GM12878 (cell line): ENCODE results near the gene NIPAL4. TPM values are rescaled to one million over a fixed set of nuclear protein-coding genes. Genes with fewer than 3 reads are reported as not detected.

Experiments
- ATAC-seq: fragments of 200-7000 bp; cut with Tn5 transposase; 3 replicates; pipeline ENCODE4 v1.9.1; 2020; ENCODE audit warnings: mild to moderate bottlenecking, moderate library complexity
- BruUV-seq: library from RNA; stranded (reverse); fragments of 400-500 nt; replicated peaks from 2 replicates; lab custom pipeline; 2021; lab: Mats Ljungman, UMichigan
- CTCF ChIA-PET: fragments of 300-600 bp; sonication (Branson Sonifier 250); formaldehyde crosslinking; extraction: SDS; loops from one replicate; lab custom pipeline; 2021; ENCODE audit warnings: inconsistent platforms; lab: Yijun Ruan, JAX
- POLR2A ChIA-PET: fragments of 350-600 bp; formaldehyde crosslinking; extraction: SDS; loops from one replicate; lab custom pipeline; 2021; ENCODE audit warnings: inconsistent platforms; lab: Charles Lee
- RAD21 ChIA-PET: fragments of 300-600 bp; sonication (Branson Sonifier 250); formaldehyde crosslinking; loops from one replicate; lab custom pipeline; 2023; ENCODE audit warnings: antibody characterized with exemption; ENCODE audit not compliant: unreplicated experiment; lab: Charles Lee
- SMC1A ChIA-PET: fragments of 300-600 bp; sonication (Branson Sonifier 250); formaldehyde crosslinking; loops from one replicate; lab custom pipeline; 2023; ENCODE audit not compliant: unreplicated experiment, uncharacterized antibody; lab: Charles Lee
- DNase-seq: peaks from one replicate; pipeline ENCODE4 v3.0.0-alpha.2; 2011; ENCODE audit warnings: low read depth, low spot score
- FAIRE-seq: peaks from 3 replicates; lab custom pipeline; 2011; peaks lifted over from hg19 to GRCh38; lab: Jason Lieb, UNC
- H2AFZ ChIP-seq: 2 replicates; pipeline ENCODE4 v1.6.0; 2011; ENCODE audit warnings: low read depth, low read length, control low read depth; ENCODE audit not compliant: control insufficient read depth
- H3K27ac ChIP-seq: 2 replicates; pipeline ENCODE4 v1.5.1; 2011; ENCODE audit warnings: control low read depth; ENCODE audit not compliant: control insufficient read depth, insufficient read depth
- H3K27me3 ChIP-seq, 2 experiments: replicated peaks in 1 of 2; 2 replicates each; pipeline versions ENCODE4 v1.6.0 to v1.6.1; 2011; ENCODE audit warnings: low read length in 1 of 2; ENCODE audit not compliant: control insufficient read depth in 2 of 2, insufficient read depth in 2 of 2
- H3K36me3 ChIP-seq, 2 experiments: 2 replicates each; pipeline ENCODE4 v1.5.1; 2011; ENCODE audit warnings: low read length in 1 of 2; ENCODE audit not compliant: control insufficient read depth in 2 of 2, insufficient read depth in 2 of 2
- H3K4me1 ChIP-seq: 2 replicates; pipeline ENCODE4 v1.6.1; 2011; ENCODE audit warnings: mild to moderate bottlenecking, low read length, moderate library complexity, mixed read lengths; ENCODE audit not compliant: control insufficient read depth, insufficient read depth
- H3K4me2 ChIP-seq: 2 replicates; pipeline ENCODE4 v1.6.0; 2011; ENCODE audit warnings: control low read depth; ENCODE audit not compliant: control insufficient read depth, insufficient read depth
- H3K4me3 ChIP-seq: fragments of 200-600 bp; sonication (generic); 2 replicates; pipeline ENCODE4 v1.5.1; 2016
- H3K79me2 ChIP-seq: 2 replicates; pipeline ENCODE4 v1.6.0; 2011; ENCODE audit warnings: low read length; ENCODE audit not compliant: control insufficient read depth, insufficient read depth
- H3K9ac ChIP-seq: 2 replicates; pipeline ENCODE4 v1.8.0; 2011; ENCODE audit warnings: low read length, control low read depth, mixed read lengths; ENCODE audit not compliant: control insufficient read depth, insufficient read depth
- H3K9me3 ChIP-seq: replicated peaks from 3 replicates; pipeline ENCODE4 v1.5.1; 2011; ENCODE audit warnings: mild to moderate bottlenecking, low read length; ENCODE audit not compliant: control insufficient read depth, insufficient read depth
- H4K20me1 ChIP-seq: 2 replicates; pipeline ENCODE4 v1.6.0; 2011; ENCODE audit not compliant: control insufficient read depth, insufficient read depth
- CTCF ChIP-seq, 3 experiments: IDR thresholded peaks in 2 of 3; conservative IDR thresholded peaks in 1 of 3; 2 replicates each; pipeline ENCODE4 v1.5.1; 2011; ENCODE audit warnings: low read depth in 3 of 3, low read length in 3 of 3, mild to moderate bottlenecking in 3 of 3, control low read depth in 2 of 3, moderate library complexity in 2 of 3, inconsistent platforms in 1 of 3, mixed read lengths in 1 of 3; ENCODE audit not compliant: control insufficient read depth in 2 of 3, insufficient read depth in 1 of 3; ENCODE audit errors: extremely low read depth in 1 of 3
- HDAC2 ChIP-seq: fragments of 200-600 bp; sonication (generic); IDR thresholded peaks from 2 replicates; pipeline ENCODE4 v1.6.1; 2017
- NFXL1 ChIP-seq: fragments of 450-650 bp; IDR thresholded peaks from 2 replicates; pipeline ENCODE4 v1.6.1; 2017; ENCODE audit warnings: antibody characterized with exemption, mild to moderate bottlenecking, borderline replicate concordance
- WGBS: methylation state at CpG from one replicate; pipeline ENCODE4 v1.1.6; 2016; ENCODE audit warnings: low lambda C conversion rate; ENCODE audit not compliant: insufficient replicate concordance, insufficient coverage; ENCODE audit errors: missing lambda C conversion rate; 5-methylcytosine and 5-hydroxymethylcytosine counted together
- in situ Hi-C: fragments of 300-500 bp; cut with MboI; formaldehyde crosslinking; loops from 9 replicates; pipeline ENCODE4 v1.14.3; 2018; ENCODE audit warnings: mixed read lengths
- intact Hi-C: fragments of 100-400 bp; cut with micrococcal nuclease; formaldehyde crosslinking; loops from one replicate; pipeline ENCODE4 v1.14.2; 2022; ENCODE audit not compliant: unreplicated experiment
- polyA plus RNA-seq, 11 experiments: library from polyadenylated mRNA; depleted of rRNA in 4 of 11; unstranded in 6 of 11; stranded (reverse) in 5 of 11; fragments of >200 nt; fragmentation: Nextera tagmentation in 4 of 11; fragmentation: Illumina TruSeq in 1 of 11; extraction: Ambion mirVana in 4 of 11; extraction: Trizol in 1 of 11; gene quantifications; 1 replicate in 1 of 11; 2 replicates in 10 of 11; pipeline versions ENCODE4 v1.2.1 to v1.2.3, GENCODE V29; 2011 to 2016; ENCODE audit warnings: inconsistent platforms in 2 of 11, missing spikeins in 2 of 11, low read depth in 1 of 11
- total RNA-seq, 4 experiments: library from RNA; depleted of rRNA in 3 of 4; stranded (reverse); fragments of >200 nt in 3 of 4; fragmentation: Illumina TruSeq in 1 of 4; extraction: Trizol in 1 of 4; gene quantifications; 2 replicates each; pipeline versions ENCODE4 v1.2.1 to v1.2.3, GENCODE V29; 2013 to 2021

Gene NIPAL4
- total and polyA plus RNA-seq, 10 of the 15 experiments (the other 5 are each of a cell fraction or from before 2014, with no cell fraction given), result 0.11 to 15.5 (median 5.9) TPM

DNA sequence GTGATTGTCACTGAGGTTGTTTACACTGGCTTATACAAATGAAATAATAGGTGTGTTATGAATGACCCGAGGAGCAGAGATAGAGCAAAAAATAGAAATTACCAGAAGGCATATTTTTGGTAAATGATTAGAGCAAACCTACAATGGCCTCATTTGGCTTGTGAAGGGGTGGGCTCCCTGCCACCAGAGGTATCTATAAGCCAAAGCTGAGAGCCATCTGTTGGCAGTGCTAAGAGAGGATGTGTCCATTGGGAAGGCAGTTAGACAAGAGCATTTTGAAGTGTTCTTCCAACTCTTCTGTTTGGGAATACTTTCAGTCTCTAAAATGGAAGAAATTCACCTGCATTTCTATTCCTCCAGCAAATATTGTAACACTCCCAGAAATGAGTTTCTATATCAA, 10.6 kb downstream of the NIPAL4 start:
- DNase-seq, result no peak
- H3K36me3 ChIP-seq, result no peaks in the 10 kb centered on the region; a peak in 1 of 4 replicates
- POLR2A ChIA-PET, result interaction anchor here (0.6 to 1.5 kb wide), 2 partner anchors 14 to 117 kb away, joined by 3 read pairs; no protein-coding TSS in a partner anchor
- no peaks in the 10 kb centered on the region for H3K79me2 ChIP-seq
- no peak for TF ChIP-seq HDAC2
- TF ChIP-seq CTCF (IDR thresholded peaks at IDR 0.05 in 2 of 3, conservative IDR thresholded peaks at IDR 0.05 in 1 of 3; ENCODE audit: control insufficient read depth in 2 of 3, extremely low read depth in 1 of 3, insufficient read depth in 1 of 3, low read depth in 3 of 3, low read length in 3 of 3), result no peak
- no peak for TF ChIP-seq NFXL1
- no TSS peak for BruUV-seq
- ATAC-seq, result no peak
- H3K4me2 ChIP-seq, result no peak overlapping the region
- H3K4me1 ChIP-seq, result no peaks in the 10 kb centered on the region
- 50% methylated on average over 1 of the region's 1 CpG for WGBS
- in situ Hi-C loops, result no loop called here
- intact Hi-C loops, result loop anchor here (5.0 kb wide), 1 partner anchor 323 kb away; no protein-coding TSS in a partner anchor
- H2AFZ ChIP-seq, result no peak overlapping the region
- CTCF ChIA-PET, result interaction anchor here (0.7 to 17.4 kb wide), 20 partner anchors 10 to 260 kb away, joined by 3 to 248 read pairs (median 5); partner anchors contain the start of genes NIPAL4 and THG1L
- FAIRE-seq, result no peak
- H3K4me3 ChIP-seq, result no peak overlapping the region
- H3K9me3 ChIP-seq, result no peaks in the 10 kb centered on the region
- H4K20me1 ChIP-seq, result no peaks in the 10 kb centered on the region
- H3K27ac ChIP-seq, result no peak overlapping the region
- H3K9ac ChIP-seq, result no peak overlapping the region
- SMC1A ChIA-PET, result interaction anchor here (1.0 to 11.3 kb wide), 10 partner anchors 16 to 251 kb away, joined by 3 to 119 read pairs (median 4); no protein-coding TSS in a partner anchor
- H3K27me3 ChIP-seq, result no peaks in the 10 kb centered on the region
- RAD21 ChIA-PET, result interaction anchor here (0.6 to 8.3 kb wide), 5 partner anchors 38 to 282 kb away, joined by 3 to 93 read pairs (median 4); no protein-coding TSS in a partner anchor
